Calu3 (cell line): ENCODE measurements around the gene ESRP2. TPM values are rescaled to one million over a fixed set of nuclear protein-coding genes. Genes with fewer than 3 reads are reported as not detected.
A peak's percentile ranks its signal among the peaks of the same experiment; 100 is the strongest.

ENCODE experiments used
- BruUV-seq: library from RNA; stranded (reverse); fragments of 400-500 nt; replicated peaks from 2 replicates; lab custom pipeline; 2021; lab: Mats Ljungman, UMichigan
- CTCF ChIA-PET: fragments of 300-600 bp; sonication (Branson Sonifier 250); formaldehyde crosslinking; loops from one replicate; lab custom pipeline; 2022; ENCODE audit warnings: antibody characterized with exemption; lab: Charles Lee
- DNase-seq: peaks from one replicate; pipeline ENCODE4 v3.0.0; 2022
- H3K27ac Mint-ChIP-seq: one replicate; pipeline ENCODE4 v1.8.0; 2022; ENCODE audit warnings: mixed read lengths; ENCODE audit not compliant: unreplicated experiment
- H3K27me3 Mint-ChIP-seq: one replicate; pipeline ENCODE4 v1.8.0; 2022; ENCODE audit warnings: mixed read lengths; ENCODE audit not compliant: unreplicated experiment
- H3K36me3 Mint-ChIP-seq: one replicate; pipeline ENCODE4 v1.8.0; 2022; ENCODE audit warnings: mild to moderate bottlenecking, moderate library complexity, mixed read lengths; ENCODE audit not compliant: insufficient read depth, unreplicated experiment
- H3K4me1 Mint-ChIP-seq: one replicate; pipeline ENCODE4 v1.8.0; 2022; ENCODE audit warnings: mild to moderate bottlenecking, low read depth, mixed read lengths; ENCODE audit not compliant: unreplicated experiment
- H3K4me3 Mint-ChIP-seq: one replicate; pipeline ENCODE4 v1.8.0; 2022; ENCODE audit warnings: mild to moderate bottlenecking, low read depth, moderate library complexity, mixed read lengths; ENCODE audit not compliant: unreplicated experiment
- H3K9me3 Mint-ChIP-seq: one replicate; pipeline ENCODE4 v1.8.0; 2022; ENCODE audit warnings: low read depth, mixed read lengths; ENCODE audit not compliant: unreplicated experiment
- CTCF ChIP-seq: fragments of 200-600 bp; IDR thresholded peaks from one replicate; pipeline ENCODE4 v1.8.0; 2022; ENCODE audit warnings: antibody characterized with exemption; ENCODE audit not compliant: unreplicated experiment
- intact Hi-C: fragments of 100-400 bp; cut with micrococcal nuclease; formaldehyde crosslinking; loops from one replicate; pipeline ENCODE4 v1.10.0; 2022; ENCODE audit not compliant: unreplicated experiment
- total RNA-seq: library from RNA; stranded (reverse); gene quantifications from 2 replicates; pipeline ENCODE4 v1.2.3, GENCODE V29; 2022

ESRP2 gene
- total RNA-seq, 1 experiment from 2014 or later, result 100 TPM

GRCh38 chr16:68236826-68237242, 907 bp upstream of the ESRP2 start:
- peaks cover 30% of the 10 kb centered on the region for H3K4me1 Mint-ChIP-seq
- no peaks in the 10 kb centered on the region for H3K9me3 Mint-ChIP-seq
- H3K4me3 Mint-ChIP-seq, result peak overlapping the region; percentile 74
- TF ChIP-seq CTCF, result no peak
- intact Hi-C loops, result no loop called here
- peaks cover 79% of the 10 kb centered on the region for H3K36me3 Mint-ChIP-seq
- no TSS peak for BruUV-seq
- peak; percentile 22 for DNase-seq
- peak overlapping the region; percentile 73 for H3K27ac Mint-ChIP-seq
- CTCF ChIA-PET, result interaction anchor here (0.6 to 2.4 kb wide), 5 partner anchors 24 to 181 kb away, joined by 3 to 12 read pairs (median 4); partner anchors contain the start of genes NFATC3 and SLC7A6
- H3K27me3 Mint-ChIP-seq, result no peaks in the 10 kb centered on the region

- Mint-ChIP-seq H3K27me3 (no peaks in the 10 kb centered on the region), H3K9me3 (no peaks in the 10 kb centered on the region), H3K27ac (peak overlapping the region; percentile 73), H3K36me3 (peaks cover 85% of the 10 kb centered on the region), H3K4me3 (peak overlapping the region; percentile 74), H3K4me1 (peaks cover 30% of the 10 kb centered on the region)
- intact Hi-C loops, result no loop called here
- CTCF ChIA-PET, result interaction anchor here (1.2 to 2.4 kb wide), 2 partner anchors 25 to 28 kb away, joined by 4 to 12 read pairs; partner anchors contain the start of gene SLC7A6
- no TSS peak for BruUV-seq
- TF ChIP-seq CTCF, result no peak
- DNase-seq, result peak; percentile 96
Measured at GRCh38 chr16:68236137-68236825, 354 bp upstream of the ESRP2 start.

- Mint-ChIP-seq H3K36me3 (peaks cover 94% of the 10 kb centered on the region), H3K4me1 (peaks cover 30% of the 10 kb centered on the region), H3K27me3 (no peaks in the 10 kb centered on the region), H3K4me3 (peak overlapping the region; percentile 74), H3K27ac (peak overlapping the region; percentile 95), H3K9me3 (no peaks in the 10 kb centered on the region)
- peak; percentile 61 for DNase-seq
- CTCF ChIA-PET, result interaction anchor here (0.6 to 1.4 kb wide), 4 partner anchors 10 to 150 kb away, joined by 3 to 6 read pairs (median 4); partner anchors contain the start of genes NFATC3 and PLA2G15
- intact Hi-C loops, result loop anchor here (2.0 kb wide), 1 partner anchor 92 kb away; no protein-coding TSS in a partner anchor
- no peak for TF ChIP-seq CTCF
- TSS peak; percentile 36 for BruUV-seq
Measured at GRCh38 chr16:68235108-68235886, 630 bp downstream of the ESRP2 start.
